Right atrium auricular region (tissue), 2 donors: Measurements from ENCODE around the gene HIGD1C. TPM values are rescaled to one million over a fixed set of nuclear protein-coding genes. Genes with fewer than 3 reads are reported as not detected.

Source experiments
- DNase-seq: peaks from one replicate; pipeline ENCODE4 v3.0.0-alpha.2; 2019; ENCODE audit warnings: low spot score
- H3K27ac ChIP-seq, 2 donors: fragments of 200-600 bp; sonication (generic); 1 replicate in 1 of 2; 2 replicates in 1 of 2; pipeline ENCODE4 v1.5.1; 2016 to 2019
- H3K27me3 ChIP-seq, 2 donors: fragments of 200-600 bp; sonication (generic); one replicate each; pipeline versions ENCODE4 v1.5.1 to v1.6.0; 2017 to 2019
- H3K36me3 ChIP-seq: fragments of 200-600 bp; sonication (generic); one replicate; pipeline ENCODE4 v1.5.1; 2016
- H3K4me1 ChIP-seq, 2 donors: fragments of 200-600 bp; sonication (generic); one replicate each; pipeline versions ENCODE4 v1.5.1 to v1.6.0; 2017 to 2019
- H3K4me3 ChIP-seq, 2 donors: fragments of 200-600 bp; sonication (generic); 1 replicate in 1 of 2; 2 replicates in 1 of 2; pipeline ENCODE4 v1.5.1; 2017 to 2019; ENCODE audit warnings: mild to moderate bottlenecking in 1 of 2, moderate library complexity in 1 of 2
- H3K9me3 ChIP-seq, 2 donors: fragments of 200-600 bp; sonication (generic); one replicate each; pipeline ENCODE4 v1.5.1; 2019
- CTCF ChIP-seq, 2 donors: fragments of 200-600 bp; sonication (generic); IDR thresholded peaks; one replicate each; pipeline ENCODE4 v1.5.1; 2019; ENCODE audit warnings: antibody characterized with exemption in 2 of 2
- total RNA-seq, 2 donors: library from RNA; depleted of rRNA; stranded (reverse); fragments of >200 nt; gene quantifications; one replicate each; pipeline ENCODE4 v1.1.0, GENCODE V29; 2016

The HIGD1C gene
- total RNA-seq, 2 donors from 2014 or later = not detected

DNA sequence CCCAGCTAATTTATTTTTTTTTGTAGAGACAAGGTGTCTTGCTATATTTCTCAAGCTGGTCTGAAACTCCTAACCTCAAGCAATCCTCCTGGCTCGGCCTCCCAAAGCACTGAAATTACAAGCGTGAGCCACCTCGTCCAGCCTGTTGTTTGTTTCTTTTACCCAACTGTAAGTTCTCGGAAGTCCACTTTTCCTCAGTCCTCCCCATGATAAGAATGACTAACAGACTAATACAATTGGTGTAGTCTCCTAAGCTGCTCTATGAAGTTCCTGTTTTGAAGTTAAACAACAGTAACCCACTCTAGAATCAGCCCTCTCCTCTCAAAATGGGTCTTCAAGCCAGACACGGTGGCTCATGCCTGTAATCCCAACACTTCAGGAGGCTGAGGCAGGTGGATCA, 36.5 kb downstream of the HIGD1C start:
- H3K27ac ChIP-seq = no peak overlapping the region

DNA sequence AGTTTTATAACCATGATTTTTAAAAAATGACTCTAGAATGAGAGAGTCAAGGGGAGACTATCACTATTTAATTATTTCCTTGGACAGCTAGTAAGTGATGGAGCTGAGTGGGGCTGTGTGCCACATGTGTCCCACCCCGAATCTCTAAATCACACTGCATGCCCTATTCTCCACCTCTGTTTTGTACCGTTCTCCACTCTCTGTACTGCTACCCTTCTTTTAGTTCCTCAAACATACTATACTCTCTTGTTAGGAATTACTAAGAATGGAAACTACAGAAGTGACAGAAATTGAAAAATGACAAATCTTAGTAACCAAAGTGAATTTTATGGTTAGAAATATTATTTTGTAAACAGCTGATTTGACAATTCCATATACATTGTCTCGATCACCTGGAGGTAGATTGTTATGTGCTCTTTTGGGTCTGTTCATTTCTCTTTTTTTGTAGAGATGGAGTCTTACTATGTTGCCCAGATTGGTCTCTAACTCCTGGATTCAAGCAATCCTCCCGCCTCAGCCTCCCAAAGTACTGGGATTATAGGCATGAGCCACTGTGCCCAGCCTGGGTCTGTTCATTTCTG, 37.9 kb downstream of the HIGD1C start:
- Histone ChIP-seq H3K27me3 (no peaks in the 10 kb centered on the region), H3K9me3 (no peaks in the 10 kb centered on the region), H3K36me3 (peaks cover 66% of the 10 kb centered on the region), H3K27ac (no peak overlapping the region), H3K4me3 (no peak overlapping the region), H3K4me1 (peaks cover 0 to 15% of the 10 kb centered on the region in 2 donors)
- TF ChIP-seq CTCF (IDR thresholded peaks at IDR 0.05) = no peak
- no peak for DNase-seq

More for the DNA sequence above, 36.5 kb downstream of the HIGD1C start:
- no peak for DNase-seq
- Histone ChIP-seq H3K27me3 (no peaks in the 10 kb centered on the region), H3K4me1 (peaks cover 0 to 28% of the 10 kb centered on the region in 2 donors), H3K36me3 (peaks cover 54% of the 10 kb centered on the region), H3K4me3 (no peak overlapping the region), H3K9me3 (no peaks in the 10 kb centered on the region)
- no peak for TF ChIP-seq CTCF (IDR thresholded peaks at IDR 0.05)

- Histone ChIP-seq H3K27ac (no peak overlapping the region), H3K36me3 (peaks cover 71% of the 10 kb centered on the region), H3K4me1 (peaks cover 0 to 10% of the 10 kb centered on the region in 2 donors), H3K27me3 (no peaks in the 10 kb centered on the region), H3K9me3 (no peaks in the 10 kb centered on the region), H3K4me3 (no peak overlapping the region)
- DNase-seq = no peak
- TF ChIP-seq CTCF (IDR thresholded peaks at IDR 0.05) = no peak
These were observed 38.4 kb downstream of the HIGD1C start for GRCh38 chr12:50990791-50991190.

GRCh38 chr12:50991291-50991690, 38.9 kb downstream of the HIGD1C start:
- H3K9me3 ChIP-seq = no peaks in the 10 kb centered on the region
- H3K4me3 ChIP-seq = no peak overlapping the region
- H3K27me3 ChIP-seq = no peaks in the 10 kb centered on the region
- peaks cover 0 to 6% of the 10 kb centered on the region in 2 donors for H3K4me1 ChIP-seq
- DNase-seq = no peak
- H3K36me3 ChIP-seq = peaks cover 76% of the 10 kb centered on the region
- no peak for TF ChIP-seq CTCF (IDR thresholded peaks at IDR 0.05)
- H3K27ac ChIP-seq = no peak overlapping the region

- Histone ChIP-seq H3K36me3 (peaks cover 86% of the 10 kb centered on the region), H3K9me3 (no peaks in the 10 kb centered on the region), H3K27ac (no peak overlapping the region), H3K4me1 (no peaks in the 10 kb centered on the region), H3K4me3 (no peak overlapping the region), H3K27me3 (no peaks in the 10 kb centered on the region)
- no peak for DNase-seq
- TF ChIP-seq CTCF (IDR thresholded peaks at IDR 0.05) = no peak
These were observed 40.5 kb downstream of the HIGD1C start for GRCh38 chr12:50992819-50993218.

GRCh38 chr12:50999093-50999492, 46.7 kb downstream of the HIGD1C start:
- no peak for DNase-seq
- Histone ChIP-seq H3K27ac (no peak overlapping the region), H3K27me3 (no peaks in the 10 kb centered on the region), H3K4me1 (no peaks in the 10 kb centered on the region), H3K9me3 (no peaks in the 10 kb centered on the region), H3K4me3 (no peak overlapping the region), H3K36me3 (peaks cover 71% of the 10 kb centered on the region)
- no peak for TF ChIP-seq CTCF (IDR thresholded peaks at IDR 0.05)
